Measurements from ENCODE around the gene PPP4R4.
A peak's percentile ranks its signal among the peaks of the same experiment; 100 is the strongest.

PPP4R4 gene, protein sequence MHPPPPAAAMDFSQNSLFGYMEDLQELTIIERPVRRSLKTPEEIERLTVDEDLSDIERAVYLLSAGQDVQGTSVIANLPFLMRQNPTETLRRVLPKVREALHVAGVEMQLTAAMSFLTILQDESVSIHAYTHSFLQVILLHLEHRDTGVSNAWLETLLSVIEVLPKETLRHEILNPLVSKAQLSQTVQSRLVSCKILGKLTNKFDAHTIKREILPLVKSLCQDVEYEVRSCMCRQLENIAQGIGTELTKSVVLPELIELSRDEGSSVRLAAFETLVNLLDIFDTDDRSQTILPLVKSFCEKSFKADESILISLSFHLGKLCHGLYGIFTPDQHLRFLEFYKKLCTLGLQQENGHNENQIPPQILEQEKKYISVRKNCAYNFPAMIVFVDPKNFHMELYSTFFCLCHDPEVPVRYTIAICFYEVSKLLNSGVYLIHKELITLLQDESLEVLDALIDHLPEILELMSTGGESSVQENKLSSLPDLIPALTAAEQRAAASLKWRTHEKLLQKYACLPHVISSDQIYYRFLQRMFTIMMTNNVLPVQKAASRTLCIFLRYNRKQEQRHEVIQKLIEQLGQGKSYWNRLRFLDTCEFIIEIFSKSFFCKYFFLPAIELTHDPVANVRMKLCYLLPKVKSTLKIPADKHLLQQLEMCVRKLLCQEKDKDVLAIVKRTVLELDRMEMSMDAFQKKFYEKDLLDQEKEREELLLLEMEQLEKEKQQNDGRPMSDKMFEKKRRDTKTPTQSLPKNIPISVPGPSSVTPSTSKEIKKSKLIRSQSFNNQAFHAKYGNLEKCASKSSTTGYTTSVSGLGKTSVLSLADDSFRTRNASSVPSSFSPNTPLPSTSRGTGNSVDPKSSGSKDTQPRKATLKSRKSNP

DNA sequence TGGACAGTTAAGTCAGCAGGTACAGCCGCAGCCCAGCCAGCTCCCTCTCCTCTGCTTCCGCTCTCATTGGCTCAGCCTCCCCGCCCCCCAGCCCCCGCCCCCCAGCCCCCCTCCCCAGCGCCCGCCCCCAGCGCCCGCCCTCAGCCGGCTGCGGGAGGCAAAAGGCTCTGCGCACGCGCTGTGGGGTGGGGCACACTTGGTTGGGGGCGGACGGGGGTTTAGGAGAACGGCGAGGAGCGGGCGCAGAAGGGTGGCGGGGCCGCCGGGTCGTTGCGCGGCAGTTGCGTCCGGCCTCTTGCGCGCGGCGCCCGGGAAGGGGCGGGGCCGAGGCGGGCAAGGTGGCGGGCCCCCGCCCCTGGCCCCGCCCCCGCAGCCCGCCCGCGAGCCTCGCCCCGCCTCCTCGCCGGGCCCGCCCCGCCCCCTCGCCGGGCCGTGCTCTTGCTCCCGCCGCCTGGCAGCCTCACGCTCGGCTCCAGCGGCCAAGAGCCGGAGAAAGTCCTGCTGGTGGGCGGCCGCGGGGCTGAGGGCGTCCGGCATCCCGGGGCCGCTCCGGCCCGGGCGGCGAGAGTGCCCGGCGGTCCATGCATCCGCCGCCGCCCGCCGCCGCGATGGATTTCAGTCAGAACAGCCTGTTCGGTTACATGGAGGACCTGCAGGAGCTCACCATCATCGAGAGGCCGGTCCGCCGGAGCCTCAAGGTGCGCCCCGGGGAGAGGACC lies at the start of gene PPP4R4:
TSS of gene PPP4R4 (plus strand) at position 438 of the 719 bp plus-strand sequence. CDS start at position 582, 144 bp downstream.
- in situ Hi-C loops (cut with HindIII; ENCODE audit: low sequenced_read_pairs), result no loop called here
- DNase-seq (ENCODE audit: low read depth), result peak; percentile 47
- TF ChIP-seq, protein P1, sequence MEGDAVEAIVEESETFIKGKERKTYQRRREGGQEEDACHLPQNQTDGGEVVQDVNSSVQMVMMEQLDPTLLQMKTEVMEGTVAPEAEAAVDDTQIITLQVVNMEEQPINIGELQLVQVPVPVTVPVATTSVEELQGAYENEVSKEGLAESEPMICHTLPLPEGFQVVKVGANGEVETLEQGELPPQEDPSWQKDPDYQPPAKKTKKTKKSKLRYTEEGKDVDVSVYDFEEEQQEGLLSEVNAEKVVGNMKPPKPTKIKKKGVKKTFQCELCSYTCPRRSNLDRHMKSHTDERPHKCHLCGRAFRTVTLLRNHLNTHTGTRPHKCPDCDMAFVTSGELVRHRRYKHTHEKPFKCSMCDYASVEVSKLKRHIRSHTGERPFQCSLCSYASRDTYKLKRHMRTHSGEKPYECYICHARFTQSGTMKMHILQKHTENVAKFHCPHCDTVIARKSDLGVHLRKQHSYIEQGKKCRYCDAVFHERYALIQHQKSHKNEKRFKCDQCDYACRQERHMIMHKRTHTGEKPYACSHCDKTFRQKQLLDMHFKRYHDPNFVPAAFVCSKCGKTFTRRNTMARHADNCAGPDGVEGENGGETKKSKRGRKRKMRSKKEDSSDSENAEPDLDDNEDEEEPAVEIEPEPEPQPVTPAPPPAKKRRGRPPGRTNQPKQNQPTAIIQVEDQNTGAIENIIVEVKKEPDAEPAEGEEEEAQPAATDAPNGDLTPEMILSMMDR (IDR thresholded peaks at IDR 0.05; ENCODE audit: low read depth, low read length, missing control alignments), result no peak
- H3K4me3 ChIP-seq (ENCODE audit: low read depth, low read length), result peak within 1 kb of the TSS; percentile 60

DNA sequence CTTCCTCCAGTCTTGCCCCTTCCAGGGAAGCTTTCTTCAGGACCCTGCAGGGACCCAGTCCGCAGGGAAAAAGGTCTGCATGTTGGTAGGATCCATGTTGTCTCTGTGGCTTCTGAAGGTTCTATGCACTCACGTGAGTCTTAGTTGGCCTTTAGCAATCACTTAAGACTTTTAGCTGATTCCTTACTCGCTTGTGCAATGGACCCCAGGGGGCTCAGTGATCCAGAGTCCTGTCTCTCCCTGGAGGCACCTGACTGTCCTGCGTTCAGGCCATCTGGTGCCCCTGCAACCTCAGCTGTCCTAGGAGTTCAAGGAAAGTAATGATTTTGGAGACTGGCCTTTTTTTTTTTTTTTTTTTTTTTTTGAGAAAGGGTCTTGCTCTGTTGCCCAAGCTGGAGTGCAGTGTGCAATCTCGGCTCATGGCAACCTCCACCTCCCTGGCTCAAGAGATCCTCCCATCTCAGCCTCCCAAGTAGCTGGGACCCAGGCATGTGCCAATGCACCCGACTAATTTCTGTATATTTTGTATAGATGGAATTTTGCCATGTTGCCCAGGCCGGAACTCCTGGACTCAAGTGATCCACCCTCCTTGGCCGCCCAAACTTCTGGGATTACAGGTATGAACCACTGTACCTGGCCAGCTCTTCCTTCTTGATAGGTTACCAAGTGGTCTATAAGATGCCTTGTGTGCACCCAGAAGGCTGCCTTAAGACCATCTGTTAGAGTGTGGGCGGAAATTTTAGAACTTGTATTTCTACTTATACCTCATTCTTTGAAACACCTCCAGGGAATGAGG lies 49.3 kb upstream of the PPP4R4 start:
- in situ Hi-C loops (cut with HindIII; ENCODE audit: low sequenced_read_pairs), result loop anchor here (5.0 kb wide), 2 partner anchors 53 to 97 kb away; partner anchors contain the start of gene OTUB2
- H3K4me3 ChIP-seq (ENCODE audit: low read depth, low read length), result no peak overlapping the region
- no peak for DNase-seq (ENCODE audit: low read depth)
- TF ChIP-seq, protein P1 (IDR thresholded peaks at IDR 0.05; ENCODE audit: low read depth, low read length, missing control alignments), result no peak

DNA sequence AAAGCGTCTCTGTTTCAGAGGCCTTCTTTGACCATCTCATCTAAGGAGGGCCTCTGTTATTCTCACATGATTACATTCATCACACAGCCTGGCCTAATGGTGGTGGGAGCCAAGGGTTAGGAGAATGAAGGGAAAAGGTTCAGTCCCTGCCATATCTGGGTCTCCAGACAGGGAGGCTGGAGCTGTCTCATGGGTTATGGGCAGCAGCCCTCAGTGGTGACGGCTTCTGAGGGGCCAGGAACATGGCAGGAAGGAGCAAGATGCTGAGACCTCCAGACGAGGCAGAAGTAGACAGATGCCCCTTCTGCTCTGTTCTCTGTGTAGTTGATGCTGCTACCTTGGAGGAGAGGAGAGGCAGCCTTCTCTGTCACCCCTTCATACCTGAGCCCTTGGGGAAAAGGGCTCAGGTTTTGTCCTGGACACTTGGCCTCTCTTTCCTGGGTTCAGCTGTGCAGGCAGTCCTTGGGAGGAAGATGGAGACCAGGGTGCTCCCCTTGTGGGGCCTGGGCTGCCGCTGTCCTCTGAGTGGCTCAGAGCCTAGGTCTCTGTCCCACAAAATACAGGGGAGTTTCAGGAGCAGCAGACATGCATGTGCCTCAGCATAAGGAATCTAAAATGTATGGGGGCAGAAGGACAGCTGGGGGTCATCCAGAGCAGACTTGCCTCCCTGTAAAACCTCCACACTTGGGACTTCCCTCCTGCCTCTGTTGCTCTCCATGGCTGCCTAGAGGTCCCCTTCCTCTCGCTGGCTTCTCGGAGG lies 48.3 kb upstream of the PPP4R4 start:
- DNase-seq (ENCODE audit: low read depth), result no peak
- no peak overlapping the region for H3K4me3 ChIP-seq (ENCODE audit: low read depth, low read length)
- in situ Hi-C loops (cut with HindIII; ENCODE audit: low sequenced_read_pairs), result no loop called here
- TF ChIP-seq, protein P1 (IDR thresholded peaks at IDR 0.05; ENCODE audit: low read depth, low read length, missing control alignments), result no peak

DNA sequence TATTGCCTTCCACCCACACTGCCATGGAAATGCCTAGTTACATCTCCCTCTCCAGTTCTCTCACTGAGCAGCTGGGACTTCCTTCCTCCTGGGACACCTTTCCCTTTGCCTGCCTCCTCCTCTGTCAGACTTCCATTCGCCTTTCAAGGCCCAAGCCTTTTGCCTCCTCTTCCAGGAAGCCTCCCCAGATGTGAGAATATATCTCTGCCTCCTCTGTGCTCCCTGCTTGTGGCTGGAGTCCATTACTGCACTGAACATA lies 47.8 kb upstream of the PPP4R4 start:
- no peak for DNase-seq (ENCODE audit: low read depth)
- no peak overlapping the region for H3K4me3 ChIP-seq (ENCODE audit: low read depth, low read length)
- TF ChIP-seq, protein P1 (IDR thresholded peaks at IDR 0.05; ENCODE audit: low read depth, low read length, missing control alignments), result no peak
- in situ Hi-C loops (cut with HindIII; ENCODE audit: low sequenced_read_pairs), result no loop called here

DNA sequence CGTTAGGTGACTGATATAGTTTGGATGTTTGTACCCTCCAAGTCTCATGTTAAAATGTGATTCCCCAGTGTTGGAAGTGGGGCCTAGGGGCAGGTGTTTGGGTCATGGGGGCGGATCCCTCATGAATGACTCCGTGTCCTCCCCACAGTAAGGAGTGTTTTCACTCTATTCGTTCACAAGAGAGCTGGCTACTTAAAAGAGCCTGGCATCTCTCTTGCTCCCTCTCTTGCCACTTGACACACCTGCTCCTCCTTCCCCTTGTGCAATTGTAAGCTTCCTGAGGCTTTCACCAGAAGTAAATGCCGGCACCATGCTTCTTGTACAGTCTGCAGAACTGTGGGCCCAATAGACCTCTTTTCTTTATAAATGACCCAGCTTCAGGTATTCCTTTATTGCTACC lies 47.3 kb upstream of the PPP4R4 start:
- in situ Hi-C loops (cut with HindIII; ENCODE audit: low sequenced_read_pairs), result no loop called here
- DNase-seq (ENCODE audit: low read depth), result no peak
- no peak overlapping the region for H3K4me3 ChIP-seq (ENCODE audit: low read depth, low read length)
- TF ChIP-seq, protein P1 (IDR thresholded peaks at IDR 0.05; ENCODE audit: low read depth, low read length, missing control alignments), result no peak
